IPS DF 6.9 (cell line): ENCODE results near the gene ASTN2.
"Not testable (repeated sequence)": the region's sequence is repeated elsewhere in the genome, so short reads cannot be mapped to it uniquely, and the experiment has no call there.

Source experiments
- DNase-seq: peaks from one replicate; pipeline ENCODE4 v3.0.0-alpha.2; 2013; ENCODE audit warnings: low read depth, low spot score
- H3K27ac ChIP-seq: one replicate; pipeline ENCODE4 v1.5.1; 2013; ENCODE audit warnings: low read length, control low read depth
- H3K27me3 ChIP-seq: 2 replicates; pipeline ENCODE4 v1.6.1; 2013; ENCODE audit warnings: mild to moderate bottlenecking, low read length; ENCODE audit not compliant: control insufficient read depth, insufficient read depth
- H3K36me3 ChIP-seq: 2 replicates; pipeline ENCODE4 v1.6.1; 2013; ENCODE audit warnings: low read length; ENCODE audit not compliant: control insufficient read depth, insufficient read depth
- H3K4me1 ChIP-seq: 2 replicates; pipeline ENCODE4 v1.6.1; 2013; ENCODE audit warnings: low read length; ENCODE audit not compliant: control insufficient read depth, insufficient read depth
- H3K4me3 ChIP-seq: 2 replicates; pipeline ENCODE4 v1.5.1; 2013; ENCODE audit warnings: mild to moderate bottlenecking, low read length
- H3K9me3 ChIP-seq: 2 replicates; pipeline ENCODE4 v1.6.1; 2013; ENCODE audit warnings: low read length, inconsistent platforms; ENCODE audit not compliant: control insufficient read depth, insufficient read depth
- WGBS: extraction: QIAGEN DNeasy Blood & Tissue Kit; methylation state at CpG from one replicate; pipeline ENCODE4 v1.1.7; 2013; ENCODE audit warnings: mixed read lengths, missing lambda C conversion rate; ENCODE audit not compliant: insufficient read length, insufficient coverage; 5-methylcytosine and 5-hydroxymethylcytosine counted together

ASTN2 gene

GRCh38 chr9:116917895-116918508 lies 496.9 kb downstream of the ASTN2 start:
- DNase-seq, H3K27me3 ChIP-seq, H3K4me3 ChIP-seq, H3K27ac ChIP-seq, H3K36me3 ChIP-seq, H3K4me1 ChIP-seq, H3K9me3 ChIP-seq: not testable (repeated sequence)
- WGBS = no CpG with 5 or more reads among the region's 3 CpGs

GRCh38 chr9:116913536-116913935 lies 501.3 kb downstream of the ASTN2 start:
- Histone ChIP-seq H3K36me3 (no peaks in the 10 kb centered on the region), H3K9me3 (no peaks in the 10 kb centered on the region), H3K4me1 (peaks cover 2% of the 10 kb centered on the region; the same call in 1 of the 2 replicates), H3K27me3 (no peaks in the 10 kb centered on the region), H3K4me3 (no peak overlapping the region), H3K27ac (no peak overlapping the region)
- no CpG with 5 or more reads among the region's 2 CpGs for WGBS
- DNase-seq = no peak

DNA sequence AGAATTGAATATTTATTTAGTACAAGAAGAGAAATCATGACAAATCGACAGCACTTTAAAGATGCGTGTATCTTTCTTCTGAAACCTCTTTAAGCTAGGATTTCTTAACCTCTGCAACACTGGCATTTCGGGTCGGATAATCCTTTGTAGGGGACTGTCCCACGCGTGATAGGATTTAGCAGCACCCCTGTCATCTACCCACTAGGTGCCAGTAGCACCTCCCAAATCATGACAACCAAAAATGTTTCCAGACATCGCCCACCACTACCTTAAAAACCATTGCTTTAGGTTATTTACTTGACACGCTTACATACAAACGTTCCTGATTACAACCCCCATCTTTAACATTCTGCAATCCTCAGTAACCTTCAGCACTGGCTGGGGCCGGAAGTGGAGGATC lies 504.7 kb downstream of the ASTN2 start:
- Histone ChIP-seq H3K27ac (no peak overlapping the region), H3K4me3 (no peak overlapping the region), H3K27me3 (no peaks in the 10 kb centered on the region), H3K9me3 (no peaks in the 10 kb centered on the region), H3K36me3 (no peaks in the 10 kb centered on the region), H3K4me1 (peaks cover 2% of the 10 kb centered on the region; the same call in 1 of the 2 replicates)
- WGBS = no CpG with 5 or more reads among the region's 10 CpGs
- no peak for DNase-seq

DNA sequence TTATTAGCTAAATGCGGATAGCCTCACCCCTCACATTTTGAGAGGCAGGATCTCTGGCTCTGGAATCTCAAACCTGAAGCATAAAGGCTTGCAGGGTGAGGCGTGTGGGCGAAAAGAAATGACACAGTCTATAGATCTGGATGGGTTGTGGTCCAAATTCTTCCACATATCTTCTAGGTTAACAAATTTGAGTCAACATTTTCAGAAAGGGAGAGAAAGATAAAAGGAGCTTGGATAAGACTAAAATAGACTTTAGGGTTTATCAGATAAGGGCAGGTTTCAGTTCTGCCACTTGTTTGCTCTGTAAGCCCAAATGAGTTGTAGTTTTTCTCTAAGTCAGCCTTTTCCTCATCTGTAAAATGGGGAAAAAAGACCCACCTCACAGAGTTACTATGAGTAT lies 506.9 kb downstream of the ASTN2 start:
- H3K9me3 ChIP-seq = no peaks in the 10 kb centered on the region
- no peak for DNase-seq
- H3K27me3 ChIP-seq = no peaks in the 10 kb centered on the region
- no peak overlapping the region for H3K4me3 ChIP-seq
- H3K4me1 ChIP-seq = peaks cover 4% of the 10 kb centered on the region; the same call in 1 of the 2 replicates
- WGBS = no CpG with 5 or more reads among the region's 3 CpGs
- H3K27ac ChIP-seq = no peak overlapping the region
- H3K36me3 ChIP-seq = no peaks in the 10 kb centered on the region

GRCh38 chr9:116905171-116905588 lies 509.7 kb downstream of the ASTN2 start:
- Histone ChIP-seq H3K9me3 (no peaks in the 10 kb centered on the region), H3K36me3 (no peaks in the 10 kb centered on the region), H3K27ac (no peak overlapping the region), H3K4me1 (peaks cover 2% of the 10 kb centered on the region; the same call in 1 of the 2 replicates), H3K27me3 (no peaks in the 10 kb centered on the region), H3K4me3 (no peak overlapping the region)
- WGBS = no CpG with 5 or more reads among the region's 10 CpGs
- no peak for DNase-seq

DNA sequence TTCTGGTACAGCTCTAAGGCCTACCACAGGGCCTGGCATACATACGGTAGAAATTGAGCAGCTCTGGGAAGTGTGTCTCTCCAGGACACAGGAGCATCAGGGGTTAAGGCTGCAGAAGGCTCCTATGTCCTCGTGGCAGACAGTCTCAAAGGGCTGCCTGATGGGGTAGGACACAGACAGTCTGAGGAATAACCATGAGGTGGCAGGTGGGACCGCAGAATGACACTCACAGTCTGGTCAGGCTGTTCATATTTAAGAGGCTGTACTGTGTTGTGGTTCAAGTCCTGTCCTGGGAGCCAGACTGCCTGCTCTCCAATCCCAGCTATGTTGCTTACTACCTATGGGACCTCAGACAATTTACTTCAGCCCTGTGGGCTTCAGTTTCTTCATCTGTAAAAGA lies 510.7 kb downstream of the ASTN2 start:
- no peaks in the 10 kb centered on the region for H3K27me3 ChIP-seq
- no peaks in the 10 kb centered on the region for H3K9me3 ChIP-seq
- no CpG with 5 or more reads among the region's 3 CpGs for WGBS
- no peak overlapping the region for H3K27ac ChIP-seq
- H3K4me1 ChIP-seq = peaks cover 2% of the 10 kb centered on the region; the same call in 1 of the 2 replicates
- H3K36me3 ChIP-seq = no peaks in the 10 kb centered on the region
- DNase-seq = no peak
- H3K4me3 ChIP-seq = no peak overlapping the region

GRCh38 chr9:116901260-116901659 lies 513.6 kb downstream of the ASTN2 start:
- no peaks in the 10 kb centered on the region for H3K36me3 ChIP-seq
- no peak for DNase-seq
- no CpG with 5 or more reads among the region's 1 CpG for WGBS
- H3K9me3 ChIP-seq = no peaks in the 10 kb centered on the region
- peaks cover 2% of the 10 kb centered on the region; the same call in 1 of the 2 replicates for H3K4me1 ChIP-seq
- H3K4me3 ChIP-seq = no peak overlapping the region
- no peaks in the 10 kb centered on the region for H3K27me3 ChIP-seq
- no peak overlapping the region for H3K27ac ChIP-seq

GRCh38 chr9:116900543-116900942 lies 514.3 kb downstream of the ASTN2 start:
- Histone ChIP-seq H3K36me3 (no peaks in the 10 kb centered on the region), H3K27me3 (no peaks in the 10 kb centered on the region), H3K9me3 (no peaks in the 10 kb centered on the region), H3K27ac (no peak overlapping the region), H3K4me1 (peaks cover 2% of the 10 kb centered on the region; the same call in 1 of the 2 replicates), H3K4me3 (no peak overlapping the region)
- no CpG with 5 or more reads among the region's 6 CpGs for WGBS
- DNase-seq = no peak

DNA sequence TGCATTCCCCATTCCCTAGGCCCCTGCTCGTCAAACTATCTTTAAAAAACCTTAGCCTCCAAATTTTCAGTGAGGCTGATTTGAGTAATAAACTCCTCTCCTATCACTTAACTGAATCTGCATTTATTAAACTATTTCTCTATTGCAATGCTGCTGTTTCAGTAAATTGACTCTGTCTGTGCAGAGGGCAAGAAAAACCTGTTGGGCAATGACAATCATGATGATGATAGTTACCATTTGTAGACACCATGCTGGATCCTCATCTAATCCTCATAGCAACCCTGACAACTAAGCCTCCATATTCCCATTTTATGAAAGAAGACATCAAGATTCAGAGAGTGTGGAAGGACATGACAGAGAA lies 514.9 kb downstream of the ASTN2 start:
- WGBS = no CpG with 5 or more reads among the region's 1 CpG
- H3K36me3 ChIP-seq = no peaks in the 10 kb centered on the region
- DNase-seq = no peak
- no peaks in the 10 kb centered on the region for H3K9me3 ChIP-seq
- H3K4me3 ChIP-seq = no peak overlapping the region
- H3K27ac ChIP-seq = no peak overlapping the region
- no peaks in the 10 kb centered on the region for H3K27me3 ChIP-seq
- H3K4me1 ChIP-seq = no peaks in the 10 kb centered on the region

- Histone ChIP-seq H3K4me3 (no peak overlapping the region), H3K4me1 (no peaks in the 10 kb centered on the region), H3K27ac (no peak overlapping the region), H3K36me3 (no peaks in the 10 kb centered on the region), H3K27me3 (no peaks in the 10 kb centered on the region), H3K9me3 (no peaks in the 10 kb centered on the region)
- DNase-seq = no peak
- WGBS = no CpG with 5 or more reads among the region's 2 CpGs
Measured at GRCh38 chr9:116899337-116900006, 515.4 kb downstream of the ASTN2 start.

GRCh38 chr9:116898131-116898530 lies 516.7 kb downstream of the ASTN2 start:
- H3K4me3 ChIP-seq, H3K36me3 ChIP-seq, H3K4me1 ChIP-seq, H3K27me3 ChIP-seq, H3K9me3 ChIP-seq, H3K27ac ChIP-seq, DNase-seq: not testable (repeated sequence)
- no CpG with 5 or more reads among the region's 5 CpGs for WGBS
